CD8-positive, alpha-beta memory T cell (primary cell): Measurements from ENCODE around the gene KCNIP4. TPM values are rescaled to one million over a fixed set of nuclear protein-coding genes. Genes with fewer than 3 reads are reported as not detected.

Experiments used
- CTCF ChIA-PET: fragments of 350-600 bp; sonication (Branson Sonifier 250); formaldehyde crosslinking; loops from one replicate; lab custom pipeline; 2021; ENCODE audit warnings: antibody characterized with exemption; lab: Charles Lee
- POLR2A ChIA-PET: fragments of 350-600 bp; sonication (Branson Sonifier 250); formaldehyde crosslinking; loops from one replicate; lab custom pipeline; 2021; ENCODE audit warnings: antibody characterized with exemption; lab: Charles Lee
- DNase-seq, 5 donors: peaks; one replicate each; pipeline versions ENCODE4 v3.0.0 to v3.0.0-alpha.2; 2020 to 2022; ENCODE audit warnings: mixed read lengths in 1 of 5
- H3K27ac ChIP-seq: one replicate; pipeline ENCODE4 v1.7.0; 2013; ENCODE audit warnings: low read depth, mild to moderate bottlenecking, low read length, moderate library complexity
- H3K27me3 ChIP-seq: 2 replicates; pipeline ENCODE4 v1.7.0; 2013; ENCODE audit warnings: low read length, mild to moderate bottlenecking; ENCODE audit not compliant: insufficient read depth, poor library complexity, severe bottlenecking
- H3K36me3 ChIP-seq: 2 replicates; pipeline ENCODE4 v1.7.0; 2013; ENCODE audit warnings: mild to moderate bottlenecking, low read length, moderate library complexity; ENCODE audit not compliant: insufficient read depth
- H3K4me1 ChIP-seq: 2 replicates; pipeline ENCODE4 v1.7.0; 2013; ENCODE audit warnings: mild to moderate bottlenecking, low read length, moderate library complexity; ENCODE audit not compliant: insufficient read depth
- H3K4me3 ChIP-seq: 2 replicates; pipeline ENCODE4 v1.7.0; 2013; ENCODE audit warnings: mild to moderate bottlenecking, low read length
- H3K9me3 ChIP-seq: 2 replicates; pipeline ENCODE4 v1.7.0; 2013; ENCODE audit warnings: mild to moderate bottlenecking, low read length
- H3K27ac Mint-ChIP-seq, 8 donors: one replicate each; pipeline ENCODE4 v1.8.0; 2020 to 2021; ENCODE audit warnings: mixed read lengths in 8 of 8, mild to moderate bottlenecking in 6 of 8, inconsistent platforms in 3 of 8, moderate library complexity in 3 of 8
- H3K27me3 Mint-ChIP-seq, 2 donors: one replicate each; pipeline ENCODE4 v1.8.0; 2020 to 2021; ENCODE audit warnings: mixed read lengths in 2 of 2, mild to moderate bottlenecking in 1 of 2, moderate library complexity in 1 of 2
- H3K36me3 Mint-ChIP-seq, 3 donors: one replicate each; pipeline ENCODE4 v1.8.0; 2020 to 2021; ENCODE audit warnings: mixed read lengths in 3 of 3, inconsistent platforms in 1 of 3, mild to moderate bottlenecking in 1 of 3
- H3K4me1 Mint-ChIP-seq, 3 donors: one replicate each; pipeline ENCODE4 v1.8.0; 2020 to 2021; ENCODE audit warnings: mixed read lengths in 3 of 3, inconsistent platforms in 1 of 3, mild to moderate bottlenecking in 1 of 3
- H3K4me3 Mint-ChIP-seq, 7 donors: one replicate each; pipeline ENCODE4 v1.8.0; 2020 to 2021; ENCODE audit warnings: mixed read lengths in 7 of 7, mild to moderate bottlenecking in 6 of 7, moderate library complexity in 4 of 7, inconsistent platforms in 2 of 7
- H3K9me3 Mint-ChIP-seq, 5 donors: one replicate each; pipeline ENCODE4 v1.8.0; 2020 to 2022; ENCODE audit warnings: mixed read lengths in 5 of 5, mild to moderate bottlenecking in 3 of 5, moderate library complexity in 2 of 5, inconsistent platforms in 1 of 5
- polyA plus RNA-seq: library from polyadenylated mRNA; unstranded; fragments of 300-500 nt; fragmentation: Illumina TruSeq; gene quantifications from one replicate; pipeline ENCODE4 v1.2.3, GENCODE V29; 2021
- total RNA-seq, 2 experiments: library from RNA; stranded (reverse); gene quantifications; one replicate each; pipeline ENCODE4 v1.2.3, GENCODE V29; 2021

KCNIP4 gene
- total and polyA plus RNA-seq, 3 experiments from 2014 or later, result 0.12 TPM; not detected in 2

DNA sequence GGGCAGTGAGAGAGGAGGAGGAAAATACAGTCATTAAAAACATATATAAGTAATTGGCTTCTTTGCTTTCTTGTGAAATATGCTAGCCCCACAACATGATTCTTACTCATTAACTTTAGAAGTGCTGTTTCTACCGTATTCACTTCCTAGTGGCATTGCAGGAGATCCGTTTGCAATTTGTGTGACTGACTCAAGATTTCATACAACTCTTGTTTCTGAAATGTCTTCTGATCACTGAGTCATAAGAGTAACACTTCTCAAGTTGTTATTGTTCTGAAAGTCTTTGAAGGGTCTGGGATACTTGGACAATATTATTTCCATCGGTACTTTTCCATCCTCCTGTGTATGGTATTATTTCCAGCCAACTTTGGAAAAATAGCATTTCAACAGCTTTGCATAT is 937.5 kb downstream of the KCNIP4 start:
- POLR2A ChIA-PET, result no interaction called here

GRCh38 chr4:21009956-21010355 is 938.6 kb downstream of the KCNIP4 start:
- Mint-ChIP-seq H3K9me3 (no peaks in the 10 kb centered on the region), H3K27me3 (no peaks in the 10 kb centered on the region), H3K27ac (no peak overlapping the region), H3K4me1 (no peaks in the 10 kb centered on the region), H3K4me3 (no peak overlapping the region), H3K36me3 (no peaks in the 10 kb centered on the region)
- Histone ChIP-seq H3K9me3 (no peaks in the 10 kb centered on the region), H3K4me3 (no peak overlapping the region), H3K36me3 (no peaks in the 10 kb centered on the region), H3K27ac (no peak overlapping the region), H3K4me1 (no peaks in the 10 kb centered on the region), H3K27me3 (no peaks in the 10 kb centered on the region)
- DNase-seq, result no peak
- POLR2A ChIA-PET, result no interaction called here
- CTCF ChIA-PET, result no interaction called here

More for the DNA sequence above, 937.5 kb downstream of the KCNIP4 start:
- Histone ChIP-seq H3K27ac (no peak overlapping the region), H3K4me1 (no peaks in the 10 kb centered on the region), H3K36me3 (no peaks in the 10 kb centered on the region), H3K27me3 (no peaks in the 10 kb centered on the region), H3K4me3 (no peak overlapping the region), H3K9me3 (no peaks in the 10 kb centered on the region)
- DNase-seq, result no peak
- Mint-ChIP-seq H3K4me3 (no peak overlapping the region), H3K9me3 (no peaks in the 10 kb centered on the region), H3K27ac (no peak overlapping the region), H3K27me3 (no peaks in the 10 kb centered on the region), H3K36me3 (no peaks in the 10 kb centered on the region), H3K4me1 (no peaks in the 10 kb centered on the region)
- CTCF ChIA-PET, result no interaction called here

GRCh38 chr4:21005647-21006046 is 942.9 kb downstream of the KCNIP4 start:
- Histone ChIP-seq H3K36me3 (no peaks in the 10 kb centered on the region), H3K4me1 (peaks cover 3% of the 10 kb centered on the region), H3K27ac (no peak overlapping the region), H3K27me3 (no peaks in the 10 kb centered on the region), H3K9me3 (no peaks in the 10 kb centered on the region), H3K4me3 (no peak overlapping the region)
- Mint-ChIP-seq H3K27ac (no peak overlapping the region), H3K4me1 (peaks cover 4 to 17% (median 14%) of the 10 kb centered on the region in 3 donors), H3K36me3 (no peaks in the 10 kb centered on the region), H3K9me3 (peaks cover 0 to 6% (median 0%) of the 10 kb centered on the region in 5 donors), H3K4me3 (no peak overlapping the region), H3K27me3 (no peaks in the 10 kb centered on the region)
- POLR2A ChIA-PET, result no interaction called here
- CTCF ChIA-PET, result no interaction called here
- no peak for DNase-seq

DNA sequence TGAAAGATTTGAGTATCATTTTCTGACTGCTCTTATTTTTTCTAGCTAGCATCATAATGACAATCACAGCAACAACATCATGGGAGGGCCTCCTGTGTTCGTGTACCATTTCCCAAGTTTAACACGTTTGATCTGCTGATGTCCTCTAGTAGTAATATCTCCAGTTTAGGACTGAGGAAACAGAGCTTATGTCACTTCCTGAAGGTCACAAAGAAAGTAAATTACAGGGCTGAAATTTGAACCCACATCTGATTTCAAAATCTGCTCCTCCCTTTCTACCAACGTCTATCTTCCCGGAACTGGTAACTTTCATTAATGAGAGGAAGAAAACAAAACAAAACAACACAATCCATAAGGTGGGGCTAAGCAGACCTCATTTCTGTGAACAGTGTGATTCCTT is 945.6 kb downstream of the KCNIP4 start:
- Mint-ChIP-seq H3K4me1 (peaks cover 4 to 17% (median 14%) of the 10 kb centered on the region in 3 donors), H3K27ac (no peak overlapping the region), H3K36me3 (no peaks in the 10 kb centered on the region), H3K4me3 (no peak overlapping the region), H3K9me3 (peaks cover 0 to 7% (median 0%) of the 10 kb centered on the region in 5 donors), H3K27me3 (no peaks in the 10 kb centered on the region)
- ChIA-PET POLR2A (no interaction called here), CTCF (no interaction called here)
- no peak overlapping the region for H3K27ac ChIP-seq
- no peak overlapping the region for H3K4me3 ChIP-seq
- H3K36me3 ChIP-seq, result no peaks in the 10 kb centered on the region
- H3K27me3 ChIP-seq, result no peaks in the 10 kb centered on the region
- H3K9me3 ChIP-seq, result no peaks in the 10 kb centered on the region
- DNase-seq, result no peak
- peaks cover 3% of the 10 kb centered on the region for H3K4me1 ChIP-seq

DNA sequence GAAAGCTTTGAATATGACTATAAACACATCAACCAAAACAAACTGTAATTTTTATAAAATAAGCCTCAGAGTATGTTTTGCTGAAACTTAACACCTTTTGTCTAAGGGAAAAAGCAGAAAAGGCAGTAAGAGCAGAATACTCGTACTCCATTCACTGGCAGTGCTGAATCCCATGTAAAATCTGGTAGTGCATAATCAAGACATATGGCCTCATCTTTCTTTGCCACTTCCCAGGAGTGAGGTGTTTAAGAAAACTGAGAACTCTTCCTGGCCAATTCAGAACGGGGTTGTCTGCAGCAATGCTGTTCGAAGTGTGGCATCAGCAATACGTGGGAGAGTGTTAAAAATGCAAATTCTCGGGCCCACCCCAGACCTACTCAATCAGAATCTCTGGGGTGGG is 946.3 kb downstream of the KCNIP4 start:
- H3K9me3 Mint-ChIP-seq, result peaks cover 0 to 7% (median 0%) of the 10 kb centered on the region in 5 donors
- CTCF ChIA-PET, result no interaction called here
- Histone ChIP-seq H3K4me1 (peaks cover 3% of the 10 kb centered on the region), H3K9me3 (no peaks in the 10 kb centered on the region), H3K27me3 (no peaks in the 10 kb centered on the region), H3K27ac (no peak overlapping the region), H3K4me3 (no peak overlapping the region), H3K36me3 (no peaks in the 10 kb centered on the region)
- no peak for DNase-seq
- no peaks in the 10 kb centered on the region for H3K27me3 Mint-ChIP-seq
- peaks cover 4 to 17% (median 14%) of the 10 kb centered on the region in 3 donors for H3K4me1 Mint-ChIP-seq
- no peak overlapping the region for H3K27ac Mint-ChIP-seq
- H3K36me3 Mint-ChIP-seq, result no peaks in the 10 kb centered on the region
- H3K4me3 Mint-ChIP-seq, result no peak overlapping the region
- POLR2A ChIA-PET, result no interaction called here

DNA sequence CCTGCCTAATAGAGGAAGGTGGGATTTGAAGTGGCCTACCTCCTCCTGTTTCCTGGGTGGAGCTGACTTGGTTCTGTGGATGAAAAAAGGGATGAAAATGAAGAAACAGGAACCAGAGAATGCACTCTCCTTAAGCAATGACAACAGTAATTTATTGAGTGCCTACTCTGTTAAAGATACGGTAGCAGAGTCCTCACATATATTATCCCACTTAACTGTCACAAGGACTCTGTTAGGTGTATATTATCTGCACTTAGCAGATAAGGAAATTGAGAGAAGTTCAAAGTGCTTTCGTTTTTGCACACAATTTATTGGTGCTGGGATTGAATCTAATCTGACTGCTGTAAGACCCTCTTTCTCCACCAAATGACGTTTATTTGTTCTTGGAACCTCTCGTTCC is 947.1 kb downstream of the KCNIP4 start:
- no peaks in the 10 kb centered on the region for H3K27me3 Mint-ChIP-seq

DNA sequence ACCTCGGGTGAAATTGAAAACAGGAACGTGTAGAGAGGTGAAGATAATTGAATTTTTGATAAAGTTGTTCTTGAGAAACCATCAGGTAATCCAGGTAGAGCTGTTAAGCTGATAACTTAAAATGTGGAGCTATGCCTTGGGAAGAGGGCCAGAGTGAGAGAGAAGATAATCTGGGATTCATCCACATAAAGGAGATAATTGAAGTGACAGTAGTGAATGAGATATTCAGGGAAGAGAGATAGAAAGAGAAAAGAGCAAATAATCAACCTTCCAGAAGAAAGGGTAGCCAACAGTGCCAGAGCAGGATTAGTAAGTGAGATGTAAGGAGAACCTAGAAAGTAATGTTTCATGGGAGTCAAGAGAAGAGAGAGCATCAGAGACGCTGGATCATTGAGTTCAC is 950.7 kb downstream of the KCNIP4 start:
- no peaks in the 10 kb centered on the region for H3K27me3 ChIP-seq
- CTCF ChIA-PET, result no interaction called here
- H3K36me3 ChIP-seq, result no peaks in the 10 kb centered on the region
- H3K27ac ChIP-seq, result no peak overlapping the region
- Mint-ChIP-seq H3K27ac (no peak overlapping the region), H3K9me3 (peaks cover 0 to 7% (median 3%) of the 10 kb centered on the region in 5 donors), H3K4me3 (no peak overlapping the region), H3K27me3 (no peaks in the 10 kb centered on the region), H3K4me1 (peaks cover 2 to 13% (median 10%) of the 10 kb centered on the region in 3 donors), H3K36me3 (no peaks in the 10 kb centered on the region)
- H3K4me3 ChIP-seq, result no peak overlapping the region
- H3K4me1 ChIP-seq, result peaks cover 3% of the 10 kb centered on the region
- POLR2A ChIA-PET, result no interaction called here
- H3K9me3 ChIP-seq, result no peaks in the 10 kb centered on the region
- no peak for DNase-seq

More for the DNA sequence above, 947.1 kb downstream of the KCNIP4 start:
- Histone ChIP-seq H3K27ac (no peak overlapping the region), H3K27me3 (no peaks in the 10 kb centered on the region), H3K9me3 (no peaks in the 10 kb centered on the region), H3K36me3 (no peaks in the 10 kb centered on the region), H3K4me3 (no peak overlapping the region), H3K4me1 (peaks cover 3% of the 10 kb centered on the region)
- no peak for DNase-seq
- ChIA-PET CTCF (no interaction called here), POLR2A (no interaction called here)
- Mint-ChIP-seq H3K36me3 (no peaks in the 10 kb centered on the region), H3K4me3 (peak overlapping the region in 5 of 7 donors; percentile 7 to 56 (median 10)), H3K9me3 (peaks cover 0 to 7% (median 0%) of the 10 kb centered on the region in 5 donors), H3K27ac (no peak overlapping the region), H3K4me1 (peaks cover 4 to 17% (median 14%) of the 10 kb centered on the region in 3 donors)

DNA sequence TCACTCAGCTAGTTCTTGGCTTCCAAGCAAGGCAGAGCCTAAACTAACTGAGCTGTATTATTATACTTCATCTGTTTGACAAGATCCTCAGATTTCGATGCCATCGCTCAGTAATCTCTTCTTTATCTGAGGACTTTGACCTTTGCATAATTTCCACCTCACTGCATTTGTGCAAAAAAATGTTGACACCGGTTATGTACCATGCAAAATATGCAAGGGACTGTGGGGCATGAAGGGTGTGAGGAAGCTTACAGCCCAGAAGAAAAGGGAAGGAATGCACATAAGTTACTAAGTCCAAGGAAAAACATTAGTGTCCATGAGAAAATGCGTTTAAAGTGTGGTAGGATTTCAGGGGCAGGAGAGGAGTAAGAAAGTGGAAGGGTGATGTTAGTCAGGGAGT is 953.0 kb downstream of the KCNIP4 start:
- no peaks in the 10 kb centered on the region for H3K9me3 ChIP-seq
- Mint-ChIP-seq H3K36me3 (peaks cover 0 to 12% (median 0%) of the 10 kb centered on the region in 3 donors), H3K27me3 (no peaks in the 10 kb centered on the region), H3K4me3 (no peak overlapping the region), H3K4me1 (no peaks in the 10 kb centered on the region), H3K9me3 (peaks cover 0 to 12% (median 8%) of the 10 kb centered on the region in 5 donors), H3K27ac (no peak overlapping the region)
- no peak for DNase-seq
- H3K4me3 ChIP-seq, result no peak overlapping the region
- H3K36me3 ChIP-seq, result no peaks in the 10 kb centered on the region
- ChIA-PET POLR2A (no interaction called here), CTCF (no interaction called here)
- no peaks in the 10 kb centered on the region for H3K4me1 ChIP-seq
- H3K27ac ChIP-seq, result no peak overlapping the region
- no peaks in the 10 kb centered on the region for H3K27me3 ChIP-seq
